ENCODE measurements around the gene ELAVL1. TPM values are rescaled to one million over a fixed set of nuclear protein-coding genes. Genes with fewer than 3 reads are reported as not detected.
"Not testable (repeated sequence)": the region's sequence is repeated elsewhere in the genome, so short reads cannot be mapped to it uniquely, and the experiment has no call there.

ELAVL1 gene
- total RNA-seq, 1 donor from 2014 or later, result 23.1 TPM

DNA sequence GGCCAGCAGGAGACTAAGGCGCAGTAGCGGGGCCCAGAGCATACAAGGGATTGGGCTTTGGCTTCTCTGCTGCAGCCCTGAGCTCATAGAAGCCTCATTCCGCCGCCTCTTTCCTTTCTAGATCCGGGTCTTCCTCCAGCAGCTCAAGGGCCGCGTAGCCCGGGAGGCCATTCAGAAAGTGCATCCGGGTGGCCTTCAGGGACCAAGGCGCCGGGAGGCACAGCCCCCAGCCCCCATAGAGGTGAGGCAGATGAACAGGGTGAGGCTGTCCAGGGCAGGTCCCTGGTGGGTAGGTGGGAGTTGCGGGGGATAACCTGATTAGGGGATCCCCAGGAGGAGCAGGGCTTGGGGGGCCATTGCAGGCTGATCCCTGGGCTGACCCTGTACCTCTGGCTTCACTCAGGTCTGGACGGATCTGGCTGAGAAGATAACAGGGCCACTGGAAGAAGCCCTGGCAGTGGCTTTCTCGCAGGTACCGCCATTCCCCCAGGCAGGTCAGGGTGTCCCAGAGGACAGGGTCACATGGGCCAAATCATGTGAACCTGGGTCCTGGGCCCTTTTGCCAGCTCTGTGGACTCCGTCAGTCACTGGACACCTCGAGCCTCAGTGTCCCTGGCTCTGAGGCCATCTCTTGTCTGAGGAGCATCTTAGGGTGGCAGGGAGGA, 84.0 kb downstream of the ELAVL1 start:
- DNase-seq, result no peak

DNA sequence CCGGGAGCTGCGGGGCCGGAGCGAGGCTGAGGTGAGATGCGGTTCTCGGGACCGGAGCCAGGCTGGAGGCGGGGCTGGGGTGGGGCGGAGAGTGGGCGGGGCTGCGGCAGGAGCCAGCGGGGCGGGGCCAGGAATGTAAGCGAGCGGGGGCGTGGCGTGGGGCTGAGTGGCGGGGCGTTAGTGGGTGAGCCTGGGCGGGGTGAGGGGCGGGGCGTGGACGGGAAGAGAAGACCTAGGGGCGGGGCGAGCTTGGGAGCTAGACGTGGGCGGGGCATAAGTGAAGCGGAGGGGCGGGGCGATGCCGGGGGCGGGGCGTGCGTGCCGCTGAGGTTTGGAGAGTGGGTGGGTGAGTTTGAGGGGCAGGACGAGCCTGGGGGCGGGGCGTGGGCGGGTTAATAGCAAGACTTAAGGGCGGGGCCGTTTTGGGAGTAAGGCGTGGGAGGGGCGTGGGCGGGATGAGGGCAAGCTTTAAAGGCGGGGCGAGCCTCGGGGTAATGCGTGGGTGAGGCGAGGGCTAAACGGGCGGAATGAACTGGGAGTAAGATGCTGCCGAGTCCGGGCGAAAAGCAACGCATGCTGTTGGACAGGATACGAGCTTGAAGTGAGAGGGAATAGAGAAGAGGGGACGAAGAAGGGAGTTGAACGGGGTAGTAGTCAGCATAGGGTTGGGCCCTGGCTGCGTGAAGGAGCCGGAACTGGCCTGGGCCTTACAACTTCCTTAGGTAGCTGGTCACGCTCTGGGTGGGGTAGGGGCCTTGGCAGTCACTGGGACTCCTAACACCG, 84.7 kb downstream of the ELAVL1 start:
- peak; percentile 97 for DNase-seq

DNA sequence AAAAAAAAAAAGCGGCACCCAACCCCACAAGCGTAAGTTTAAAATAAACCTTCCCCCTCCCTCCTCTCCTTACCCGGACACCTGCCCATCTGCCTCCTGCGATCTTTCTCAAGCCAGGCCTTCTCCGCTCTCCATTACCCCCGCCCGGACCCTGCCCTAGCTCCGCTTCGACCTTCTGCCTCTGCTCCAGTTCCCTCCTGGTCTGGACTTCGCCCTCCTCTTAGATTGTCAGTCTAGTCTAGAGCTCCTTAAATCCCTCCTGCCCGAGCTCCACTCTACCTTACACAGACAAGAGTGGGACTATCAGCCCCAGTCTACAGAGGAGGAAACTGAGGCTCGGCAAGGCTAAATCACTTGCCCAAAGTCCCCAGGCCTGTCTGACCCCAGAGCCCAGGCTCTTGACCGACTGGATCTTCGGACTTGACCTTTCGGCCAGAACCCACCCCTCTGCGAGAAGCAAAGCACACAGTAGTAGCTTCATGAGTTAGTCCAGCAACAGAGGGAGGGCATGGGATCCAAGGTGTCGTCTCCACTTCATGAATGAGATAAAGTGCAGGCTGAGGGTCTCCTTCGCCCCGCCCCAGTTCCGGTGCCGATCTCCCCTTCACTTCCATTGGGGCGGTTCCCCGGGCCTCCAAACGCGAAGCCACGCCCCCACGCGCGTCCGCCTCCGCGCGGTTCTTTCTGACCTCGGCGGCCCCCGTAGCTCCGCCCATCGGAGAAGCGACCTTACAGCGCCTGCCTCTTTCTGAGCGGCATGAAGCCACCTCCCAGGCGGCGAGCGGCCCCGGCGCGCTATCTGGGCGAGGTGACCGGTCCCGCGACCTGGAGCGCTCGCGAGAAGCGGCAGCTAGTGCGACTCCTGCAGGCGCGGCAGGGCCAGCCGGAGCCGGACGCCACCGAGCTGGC, 85.6 kb downstream of the ELAVL1 start, which contains the start of gene SNAPC2:
Gene SNAPC2 (plus strand): TSS at position 729 of the 909 bp plus-strand sequence. CDS start 29 bp downstream, at position 758.
- DNase-seq, result peak; percentile 93

DNA sequence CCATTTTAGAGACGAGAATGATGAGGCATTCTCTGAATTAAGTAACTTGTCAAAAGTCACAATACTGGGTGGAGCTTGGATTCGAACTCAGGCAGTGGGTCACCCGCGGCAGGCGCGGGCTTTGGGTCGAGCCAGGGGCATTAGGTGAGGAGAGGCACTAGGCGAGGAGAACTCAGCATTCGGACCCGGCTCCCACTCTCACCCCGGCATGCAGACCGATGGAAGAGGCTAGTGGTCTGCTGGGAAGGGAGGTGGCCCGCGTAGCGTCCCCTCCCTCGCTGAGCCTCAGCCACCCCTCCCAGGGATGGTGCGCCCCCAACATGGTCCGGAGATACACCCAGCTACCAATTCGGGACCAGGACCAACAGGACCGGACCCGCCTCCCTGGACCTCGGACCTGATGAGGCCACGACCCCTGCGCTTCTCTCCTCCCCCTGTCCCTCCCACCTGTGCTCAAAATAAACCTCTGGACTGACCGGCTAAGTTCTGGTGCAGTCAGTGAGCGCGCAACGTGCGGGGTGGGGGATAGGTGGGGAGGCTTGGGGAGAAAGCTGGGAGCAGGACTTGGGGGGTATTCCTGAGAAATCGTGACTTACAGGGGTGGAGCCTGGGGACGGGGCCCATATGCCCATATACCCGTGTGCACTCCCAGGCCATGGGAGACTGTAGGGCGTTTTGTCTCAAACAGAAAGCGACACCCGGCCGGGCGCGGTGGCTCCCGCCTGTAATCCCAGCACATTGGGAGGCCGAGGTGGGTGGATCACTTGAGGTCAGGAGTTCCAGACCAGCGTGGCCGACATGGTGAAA, 86.6 kb downstream of the ELAVL1 start:
- no peak for DNase-seq

DNA sequence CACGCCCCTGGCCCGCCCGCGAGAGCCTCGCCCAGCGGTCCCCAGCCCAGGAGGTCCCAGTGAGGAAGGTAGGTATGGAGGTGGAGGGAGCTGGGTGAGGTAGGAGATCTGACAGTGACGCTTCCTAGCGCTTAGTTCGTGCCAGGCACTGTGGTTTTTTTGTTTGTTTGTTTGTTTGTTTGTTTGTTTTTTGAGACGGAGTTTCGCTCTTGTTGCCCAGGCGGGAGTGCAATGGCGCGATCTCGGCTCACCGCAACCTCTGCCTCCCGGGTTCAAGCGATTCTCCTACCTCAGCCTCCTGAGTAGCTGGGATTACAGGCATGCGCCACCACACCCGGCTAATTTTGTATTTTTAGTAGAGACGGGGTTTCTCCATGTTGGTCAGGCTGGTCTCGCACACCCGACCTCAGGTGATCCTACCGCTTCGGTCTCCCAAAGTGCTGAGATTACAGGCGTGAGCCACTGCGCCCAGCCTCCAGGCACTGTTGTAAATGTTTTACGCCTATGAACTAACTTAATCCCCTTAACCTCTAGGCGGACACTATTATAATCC, 87.3 kb downstream of the ELAVL1 start:
- not testable (repeated sequence) for DNase-seq

DNA sequence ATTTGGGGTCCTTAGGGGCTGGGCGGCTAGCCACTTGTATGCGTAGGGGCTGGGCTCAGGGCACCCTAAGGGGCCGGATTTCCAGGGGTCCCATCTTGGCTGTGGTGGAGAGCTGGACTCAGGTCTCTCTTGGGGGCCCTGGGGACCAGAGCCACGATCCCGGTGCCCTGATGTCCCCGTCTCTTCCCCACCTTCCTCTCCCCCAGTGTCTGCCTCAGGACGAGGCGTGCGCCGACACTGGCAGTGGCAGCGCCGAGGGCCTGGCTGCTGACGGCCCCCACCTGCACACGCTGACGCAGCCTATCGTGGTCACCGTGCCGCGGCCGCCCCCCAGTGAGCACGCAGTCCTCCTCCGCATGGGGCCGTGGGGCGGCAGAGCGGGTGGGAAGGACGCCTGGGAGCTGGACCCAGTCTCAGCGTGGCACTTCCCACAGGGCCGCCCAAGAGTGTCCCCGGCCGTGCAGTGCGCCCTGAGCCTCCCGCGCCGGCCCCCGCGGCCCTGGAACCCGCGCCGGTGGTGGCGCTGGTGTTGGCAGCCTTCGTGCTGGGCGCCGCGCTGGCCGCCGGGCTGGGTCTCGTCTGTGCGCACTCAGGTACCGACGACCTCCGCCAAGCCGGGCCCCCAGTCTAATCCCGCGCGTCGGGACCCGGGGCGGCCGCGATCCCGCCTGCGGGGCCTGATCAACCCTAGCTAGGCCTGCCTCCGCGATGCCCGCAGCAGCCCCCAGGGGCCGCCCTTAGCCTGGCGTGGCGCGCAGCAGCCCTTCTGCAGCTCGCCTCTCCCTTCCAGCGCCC, 88.0 kb downstream of the ELAVL1 start:
- no peak for DNase-seq

DNA sequence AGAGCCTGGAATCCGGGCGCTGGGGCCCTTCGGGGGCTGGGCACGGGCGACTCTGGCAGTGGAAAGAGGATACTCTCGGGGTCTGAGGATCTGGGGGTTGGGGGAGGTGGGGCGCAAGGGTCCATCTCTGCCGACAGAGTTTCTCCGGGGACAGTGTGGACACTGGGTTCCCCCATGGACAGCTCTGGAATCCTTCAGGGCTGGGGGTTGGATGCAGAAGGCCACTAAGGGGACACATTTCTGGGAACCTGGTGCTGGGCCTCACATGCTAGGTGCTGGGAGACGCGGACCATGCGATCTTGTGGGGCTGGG, 88.5 kb downstream of the ELAVL1 start:
- DNase-seq, result no peak

DNA sequence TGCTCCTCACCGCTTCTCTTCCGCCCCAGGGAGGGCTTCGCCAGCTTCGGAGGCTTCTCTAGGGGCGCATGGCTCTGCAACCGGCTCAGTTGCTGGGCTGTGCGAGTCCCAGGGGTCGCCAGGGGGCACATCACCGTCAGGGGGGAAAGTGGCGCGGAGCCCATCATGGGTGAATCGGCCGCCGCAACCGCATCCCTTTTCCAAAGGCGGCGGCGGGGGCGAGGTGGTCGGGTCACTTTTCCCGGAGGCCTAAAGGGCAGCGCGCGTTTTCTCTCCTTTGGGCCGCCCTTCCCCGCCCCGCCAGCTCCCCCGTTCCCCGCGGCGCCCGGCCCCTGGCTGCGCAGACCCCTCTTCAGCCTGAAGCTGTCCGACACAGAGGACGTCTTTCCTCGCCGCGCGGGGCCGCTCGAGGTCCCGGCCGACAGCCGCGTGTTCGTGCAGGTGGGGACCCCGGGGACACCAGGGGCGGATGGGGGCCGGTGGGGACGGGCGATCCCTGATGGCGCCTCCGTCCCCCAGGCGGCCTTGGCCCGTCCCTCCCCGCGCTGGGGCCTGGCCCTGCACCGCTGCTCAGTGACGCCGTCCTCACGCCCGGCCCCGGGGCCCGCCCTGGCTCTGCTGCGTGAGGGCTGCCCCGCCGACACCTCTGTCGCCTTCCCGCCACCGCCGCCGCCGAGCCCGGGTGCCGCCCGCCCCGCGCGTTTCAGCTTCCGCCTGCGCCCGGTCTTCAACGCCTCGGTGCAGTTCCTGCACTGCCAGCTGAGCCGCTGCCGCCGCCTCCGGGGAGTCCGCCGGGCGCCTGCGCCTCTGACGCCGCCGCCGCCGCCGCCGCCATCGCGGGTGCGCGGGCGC, 89.1 kb downstream of the ELAVL1 start:
- DNase-seq, result no peak

DNA sequence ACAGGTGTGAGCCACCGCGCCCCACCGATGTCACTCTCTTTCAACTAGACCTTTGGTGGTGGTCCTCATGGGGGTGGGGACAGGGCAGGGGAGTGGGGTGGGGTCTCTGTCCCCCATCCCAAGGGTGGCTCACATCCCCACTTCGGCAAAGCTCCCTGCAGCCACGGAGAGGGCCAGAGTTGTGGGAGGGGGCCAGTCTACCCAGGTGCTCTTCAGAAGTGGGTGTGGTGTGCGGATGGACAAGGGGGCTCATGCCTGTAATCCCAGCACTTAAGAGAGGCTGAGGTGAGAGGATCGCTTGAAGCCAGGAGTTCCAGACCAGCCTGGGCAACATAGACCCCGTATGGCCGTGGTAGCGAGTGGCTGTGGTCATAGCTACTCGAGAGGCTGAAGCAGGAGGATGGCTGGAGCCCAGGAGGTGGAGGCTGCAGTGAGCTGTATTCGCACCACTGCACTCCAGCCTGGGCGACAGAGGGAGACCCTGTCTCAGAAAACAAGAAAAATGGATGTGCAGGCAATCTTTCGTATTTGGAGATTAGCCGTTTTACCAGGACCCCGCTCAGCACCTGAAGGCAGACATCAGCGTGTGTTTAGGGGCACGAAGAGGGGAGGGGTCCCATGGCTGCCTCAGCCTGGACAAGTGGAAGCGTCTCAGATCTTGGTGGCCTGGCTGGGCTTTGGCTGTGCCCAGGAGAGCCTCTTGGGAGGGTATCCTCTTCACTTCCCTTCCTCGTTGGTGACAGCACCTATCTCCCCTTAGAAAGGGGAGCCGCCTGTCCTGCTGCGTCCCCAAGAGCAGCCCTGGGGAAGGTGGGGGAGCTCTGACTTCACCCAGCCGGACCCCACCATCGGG, 90.0 kb downstream of the ELAVL1 start:
- no peak for DNase-seq

DNA sequence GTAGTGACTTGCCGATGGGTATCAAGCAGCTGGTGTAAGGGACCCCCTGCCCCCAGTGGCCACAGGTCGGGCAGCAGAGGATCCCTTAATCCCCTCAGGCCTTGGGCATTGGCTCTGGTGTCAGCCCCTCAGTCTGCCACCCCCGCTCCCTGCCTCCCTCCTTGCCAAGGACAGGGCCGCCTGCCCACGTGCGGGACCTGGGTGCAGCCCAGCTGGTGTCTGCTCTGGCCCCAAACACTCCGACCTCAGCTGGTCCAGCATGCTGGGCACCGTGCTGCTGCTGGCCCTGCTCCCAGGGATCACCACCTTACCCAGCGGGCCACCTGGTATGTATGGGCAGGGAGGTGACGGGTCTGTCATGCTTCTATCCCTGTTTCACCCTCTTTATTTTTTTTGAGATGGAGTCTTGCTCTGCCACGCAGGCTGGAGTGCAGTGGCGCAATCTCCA, 90.8 kb downstream of the ELAVL1 start, which contains the start of gene TGFBR3L:
Gene TGFBR3L (plus strand): TSS at position 233 of the 448 bp plus-strand sequence.
- no peak for DNase-seq

DNA sequence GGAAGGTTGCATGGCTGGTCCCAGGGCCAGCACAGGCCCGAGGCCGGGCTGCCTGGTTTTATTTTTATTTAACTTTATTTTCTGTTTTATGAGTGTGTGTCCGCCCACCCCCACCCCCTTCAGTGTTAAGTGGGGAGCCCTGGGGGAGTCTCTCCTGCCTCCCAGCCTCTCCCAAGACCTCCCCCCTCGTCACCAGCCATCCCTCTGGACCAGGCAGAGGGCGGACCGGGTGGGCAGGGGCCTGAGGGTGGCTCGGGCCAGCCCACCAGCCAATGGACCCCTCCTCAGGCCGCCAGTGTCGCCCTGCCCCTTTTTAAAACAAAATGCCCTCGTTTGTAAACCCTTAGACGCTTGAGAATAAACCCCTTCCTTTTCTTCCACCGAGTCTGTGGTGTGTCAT, 91.3 kb downstream of the ELAVL1 start:
- DNase-seq, result no peak

DNA sequence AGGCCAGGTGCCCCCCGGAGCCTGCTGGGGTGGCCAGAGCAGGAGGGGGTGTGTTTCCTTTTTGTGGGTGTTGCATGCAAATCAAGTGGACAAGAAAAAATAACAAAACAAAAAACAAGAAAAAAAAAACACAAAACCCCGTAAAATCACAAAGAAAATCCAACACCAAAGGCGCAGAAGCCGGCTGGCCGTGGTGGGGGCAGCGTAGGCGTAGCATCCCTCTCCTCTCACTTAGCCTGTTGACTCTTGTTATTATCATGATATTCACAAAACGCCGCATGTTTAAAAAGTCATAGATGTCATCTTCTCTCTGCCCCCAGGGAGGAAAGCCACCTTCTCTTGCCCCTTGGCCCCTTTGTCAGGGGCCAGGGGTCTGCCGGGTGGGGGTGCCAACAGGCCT, 91.8 kb downstream of the ELAVL1 start:
- no peak for DNase-seq

DNA sequence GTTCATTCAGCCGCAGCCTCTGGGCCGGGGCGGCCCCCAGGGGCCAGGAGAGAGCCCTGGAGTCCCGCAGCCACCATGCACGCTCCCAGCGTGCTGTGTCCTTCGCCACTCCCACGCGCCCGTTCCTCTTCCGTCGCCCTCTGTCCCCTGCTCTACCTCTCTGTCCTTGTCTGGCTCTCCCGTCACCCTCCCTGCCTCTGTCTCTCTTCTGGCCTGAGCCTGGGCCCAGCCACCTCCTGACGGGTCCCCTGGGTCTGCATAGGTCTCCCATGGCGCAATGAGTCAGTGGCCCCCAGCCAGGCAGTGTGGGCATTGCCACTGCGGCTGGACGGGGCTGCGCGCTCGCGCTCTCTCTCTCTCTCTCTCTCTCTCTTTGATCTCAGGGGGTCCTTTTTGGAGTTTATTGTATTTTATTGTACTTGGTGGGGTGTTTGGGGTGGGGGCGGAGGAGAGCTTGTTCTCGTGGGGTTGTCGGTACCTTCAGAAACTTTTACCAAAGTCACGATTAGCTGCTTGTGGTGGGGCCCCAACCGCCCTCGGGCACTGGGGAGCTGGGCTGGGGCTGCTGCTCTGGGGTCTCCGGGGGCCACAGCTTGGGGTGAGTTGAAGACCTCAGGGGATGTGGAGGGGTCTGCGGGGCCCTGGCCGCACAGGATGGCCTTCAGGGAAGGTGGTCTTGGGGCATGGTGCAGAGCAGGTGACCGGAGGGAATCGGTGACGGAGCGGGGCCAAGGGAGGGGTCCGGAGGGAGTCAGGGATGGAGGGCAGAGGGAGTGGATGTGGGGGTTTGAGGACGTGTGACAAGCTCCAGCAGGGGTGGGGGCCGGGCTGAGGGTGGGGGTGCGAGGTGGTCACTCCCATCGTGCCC, 92.5 kb downstream of the ELAVL1 start:
- DNase-seq, result no peak

DNA sequence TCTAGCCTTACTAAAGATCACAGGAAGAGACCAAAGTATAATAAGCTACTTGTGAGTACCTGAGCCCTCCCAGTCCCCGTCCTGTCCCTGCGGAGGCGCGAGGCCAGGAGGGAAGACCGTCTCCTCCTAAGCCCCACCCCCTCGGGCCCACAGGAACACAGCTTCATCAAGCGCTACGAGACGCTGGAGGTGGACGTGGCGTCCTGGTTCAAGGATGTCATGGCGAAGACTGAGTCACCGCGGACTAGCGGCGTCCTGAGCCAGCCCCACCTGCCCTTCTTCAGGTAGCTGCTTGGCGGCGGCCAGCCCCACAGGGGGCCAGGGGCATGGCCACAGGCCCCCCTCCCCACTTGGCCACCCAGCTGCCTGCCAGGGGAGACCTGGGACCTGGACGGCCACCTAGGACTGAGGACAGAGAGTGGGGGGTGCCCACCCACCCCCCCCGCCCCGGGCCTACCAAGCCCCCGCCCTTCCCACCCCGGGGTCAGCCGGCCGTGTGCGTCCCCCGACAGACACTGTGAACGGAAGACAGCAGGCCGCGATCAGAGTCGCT, 93.2 kb downstream of the ELAVL1 start:
- no peak for DNase-seq

DNA sequence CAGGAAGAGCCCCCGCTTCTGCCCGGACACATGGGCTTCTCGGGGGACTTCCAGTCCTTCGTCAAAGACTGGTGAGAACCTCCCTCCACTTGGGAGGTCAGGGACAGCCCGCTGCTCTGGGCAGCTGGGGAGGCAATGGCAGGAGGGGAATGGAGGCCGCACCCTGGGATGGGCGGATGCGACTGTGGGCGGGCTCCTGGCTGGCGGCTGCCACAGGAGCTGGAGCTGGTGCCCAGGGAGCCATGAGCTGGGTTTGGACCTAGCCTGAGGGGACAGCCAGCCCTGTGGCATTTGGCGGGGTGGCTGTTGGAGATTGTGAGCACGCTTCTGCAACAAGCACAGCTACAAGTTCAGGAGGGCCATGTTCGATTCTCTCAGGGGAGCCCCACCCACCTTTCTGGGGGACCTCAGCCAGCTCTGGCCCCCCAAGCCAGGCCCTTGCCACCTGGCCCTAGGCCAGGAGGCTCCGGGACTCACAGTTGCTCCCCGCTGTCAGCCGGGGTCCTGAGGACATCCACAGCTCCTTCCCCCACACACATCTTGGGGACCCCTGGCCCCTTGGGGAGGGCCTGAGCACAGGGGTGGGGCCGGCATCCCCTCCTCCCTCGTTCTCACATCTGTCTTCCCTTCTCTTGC, 93.8 kb downstream of the ELAVL1 start:
- DNase-seq, result no peak

DNA sequence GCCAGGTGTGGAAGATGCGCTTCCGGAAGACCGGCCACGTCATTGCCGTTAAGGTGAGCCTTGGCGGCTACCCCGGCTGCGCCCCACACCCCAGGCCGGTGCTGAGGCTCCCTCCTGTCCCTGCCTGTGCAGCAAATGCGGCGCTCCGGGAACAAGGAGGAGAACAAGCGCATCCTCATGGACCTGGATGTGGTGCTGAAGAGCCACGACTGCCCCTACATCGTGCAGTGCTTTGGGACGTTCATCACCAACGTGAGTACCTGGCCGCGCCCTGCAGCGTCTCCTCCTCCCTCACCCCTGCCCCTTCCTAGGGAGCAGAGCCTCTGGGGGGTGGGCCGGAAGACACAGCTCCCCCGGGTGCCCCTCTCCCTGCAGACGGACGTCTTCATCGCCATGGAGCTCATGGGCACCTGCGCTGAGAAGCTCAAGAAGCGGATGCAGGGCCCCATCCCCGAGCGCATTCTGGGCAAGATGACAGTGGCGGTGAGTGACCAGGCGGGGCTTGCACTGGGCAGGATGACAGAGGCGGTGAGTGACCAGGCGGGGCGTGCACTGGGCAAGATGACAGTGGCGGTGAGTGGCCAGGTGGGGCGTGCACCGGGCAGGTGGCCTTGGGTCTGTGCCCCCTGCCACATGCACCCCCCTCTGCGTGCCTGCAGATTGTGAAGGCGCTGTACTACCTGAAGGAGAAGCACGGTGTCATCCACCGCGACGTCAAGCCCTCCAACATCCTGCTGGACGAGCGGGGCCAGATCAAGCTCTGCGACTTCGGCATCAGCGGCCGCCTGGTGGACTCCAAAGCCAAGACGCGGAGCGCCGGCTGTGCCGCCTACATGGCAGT, 94.9 kb downstream of the ELAVL1 start:
- DNase-seq, result no peak

Measured in skin of body (tissue), 2 donors.